MCF 10A (cell line): ENCODE measurements around the gene ITGB4. TPM values are rescaled to one million over a fixed set of nuclear protein-coding genes. Genes with fewer than 3 reads are reported as not detected.

Experiments used
- BruUV-seq: library from RNA; stranded (reverse); fragments of 400-500 nt; replicated peaks from 2 replicates; lab custom pipeline; 2021; lab: Mats Ljungman, UMichigan
- CTCF ChIA-PET: fragments of 300-600 bp; sonication (Branson Sonifier 250); formaldehyde crosslinking; extraction: SDS; loops from one replicate; lab custom pipeline; 2021; ENCODE audit warnings: antibody characterized with exemption, inconsistent platforms; lab: Yijun Ruan, JAX
- POLR2A ChIA-PET: fragments of 300-600, 350-650 bp; sonication (Branson Sonifier 250); formaldehyde crosslinking; extraction: SDS; loops from one replicate; lab custom pipeline; 2020; ENCODE audit warnings: antibody characterized with exemption, inconsistent platforms; lab: Yijun Ruan, JAX
- DNase-seq: peaks from one replicate; pipeline ENCODE4 v3.0.0-alpha.2; 2018; ENCODE audit not compliant: unreplicated experiment
- H3K27ac Mint-ChIP-seq: one replicate; pipeline ENCODE4 v1.8.0; 2022; ENCODE audit warnings: mild to moderate bottlenecking, low read depth, mixed read lengths; ENCODE audit not compliant: unreplicated experiment
- H3K27me3 Mint-ChIP-seq: one replicate; pipeline ENCODE4 v1.8.0; 2022; ENCODE audit warnings: mixed read lengths; ENCODE audit not compliant: insufficient read depth, unreplicated experiment
- H3K36me3 Mint-ChIP-seq: one replicate; pipeline ENCODE4 v1.8.0; 2022; ENCODE audit warnings: mild to moderate bottlenecking, moderate library complexity, mixed read lengths; ENCODE audit not compliant: insufficient read depth, unreplicated experiment
- H3K4me1 Mint-ChIP-seq: one replicate; pipeline ENCODE4 v1.8.0; 2022; ENCODE audit warnings: mixed read lengths; ENCODE audit not compliant: insufficient read depth, unreplicated experiment
- H3K4me3 Mint-ChIP-seq: one replicate; pipeline ENCODE4 v1.8.0; 2022; ENCODE audit warnings: mild to moderate bottlenecking, moderate library complexity, mixed read lengths; ENCODE audit not compliant: unreplicated experiment
- H3K9me3 Mint-ChIP-seq: one replicate; pipeline ENCODE4 v1.8.0; 2022; ENCODE audit warnings: mixed read lengths; ENCODE audit not compliant: unreplicated experiment
- intact Hi-C: fragments of 100-400 bp; cut with micrococcal nuclease; formaldehyde crosslinking; loops from 2 replicates; pipeline ENCODE4 v1.14.1; 2022
- total RNA-seq: library from RNA; stranded (reverse); gene quantifications from 2 replicates; pipeline ENCODE4 v1.2.3, GENCODE V29; 2022
- TF ChIP-seq, protein P1 (sequence below): fragments of 200-600 bp; IDR thresholded peaks from one replicate; pipeline ENCODE4 v1.8.0; 2022; ENCODE audit warnings: antibody characterized with exemption, mild to moderate bottlenecking; ENCODE audit not compliant: unreplicated experiment

Gene ITGB4
- total RNA-seq, 1 experiment from 2014 or later = 1,054 TPM

DNA sequence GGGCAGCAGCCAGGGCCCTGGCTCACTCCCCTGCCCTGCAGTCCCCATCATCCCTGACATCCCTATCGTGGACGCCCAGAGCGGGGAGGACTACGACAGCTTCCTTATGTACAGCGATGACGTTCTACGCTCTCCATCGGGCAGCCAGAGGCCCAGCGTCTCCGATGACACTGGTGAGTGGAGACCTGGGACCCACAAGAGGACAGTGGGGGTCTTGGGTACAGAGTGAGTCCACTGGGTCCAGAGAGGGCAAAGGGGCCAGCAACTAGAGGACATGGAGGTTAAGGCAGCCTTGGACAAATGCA lies 31.1 kb downstream of the ITGB4 start:
- TF ChIP-seq, protein P1, sequence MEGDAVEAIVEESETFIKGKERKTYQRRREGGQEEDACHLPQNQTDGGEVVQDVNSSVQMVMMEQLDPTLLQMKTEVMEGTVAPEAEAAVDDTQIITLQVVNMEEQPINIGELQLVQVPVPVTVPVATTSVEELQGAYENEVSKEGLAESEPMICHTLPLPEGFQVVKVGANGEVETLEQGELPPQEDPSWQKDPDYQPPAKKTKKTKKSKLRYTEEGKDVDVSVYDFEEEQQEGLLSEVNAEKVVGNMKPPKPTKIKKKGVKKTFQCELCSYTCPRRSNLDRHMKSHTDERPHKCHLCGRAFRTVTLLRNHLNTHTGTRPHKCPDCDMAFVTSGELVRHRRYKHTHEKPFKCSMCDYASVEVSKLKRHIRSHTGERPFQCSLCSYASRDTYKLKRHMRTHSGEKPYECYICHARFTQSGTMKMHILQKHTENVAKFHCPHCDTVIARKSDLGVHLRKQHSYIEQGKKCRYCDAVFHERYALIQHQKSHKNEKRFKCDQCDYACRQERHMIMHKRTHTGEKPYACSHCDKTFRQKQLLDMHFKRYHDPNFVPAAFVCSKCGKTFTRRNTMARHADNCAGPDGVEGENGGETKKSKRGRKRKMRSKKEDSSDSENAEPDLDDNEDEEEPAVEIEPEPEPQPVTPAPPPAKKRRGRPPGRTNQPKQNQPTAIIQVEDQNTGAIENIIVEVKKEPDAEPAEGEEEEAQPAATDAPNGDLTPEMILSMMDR = no peak
- H3K9me3 Mint-ChIP-seq = no peaks in the 10 kb centered on the region
- H3K4me3 Mint-ChIP-seq = no peak overlapping the region
- peak overlapping the region; percentile 59 for H3K27ac Mint-ChIP-seq
- H3K27me3 Mint-ChIP-seq = no peaks in the 10 kb centered on the region
- intact Hi-C loops = no loop called here
- H3K4me1 Mint-ChIP-seq = peaks cover 11% of the 10 kb centered on the region
- ChIA-PET POLR2A (interaction anchor here (1.1 to 2.0 kb wide), 5 partner anchors 10 to 77 kb away, joined by 3 to 8 read pairs (median 4); no protein-coding TSS in a partner anchor), CTCF (interaction anchor here (0.6 to 0.9 kb wide), 2 partner anchors 76 to 119 kb away, joined by 3 read pairs; partner anchors contain the start of gene SMIM5)
- peaks cover 95% of the 10 kb centered on the region for H3K36me3 Mint-ChIP-seq
- no peak for DNase-seq
- BruUV-seq = no TSS peak

DNA sequence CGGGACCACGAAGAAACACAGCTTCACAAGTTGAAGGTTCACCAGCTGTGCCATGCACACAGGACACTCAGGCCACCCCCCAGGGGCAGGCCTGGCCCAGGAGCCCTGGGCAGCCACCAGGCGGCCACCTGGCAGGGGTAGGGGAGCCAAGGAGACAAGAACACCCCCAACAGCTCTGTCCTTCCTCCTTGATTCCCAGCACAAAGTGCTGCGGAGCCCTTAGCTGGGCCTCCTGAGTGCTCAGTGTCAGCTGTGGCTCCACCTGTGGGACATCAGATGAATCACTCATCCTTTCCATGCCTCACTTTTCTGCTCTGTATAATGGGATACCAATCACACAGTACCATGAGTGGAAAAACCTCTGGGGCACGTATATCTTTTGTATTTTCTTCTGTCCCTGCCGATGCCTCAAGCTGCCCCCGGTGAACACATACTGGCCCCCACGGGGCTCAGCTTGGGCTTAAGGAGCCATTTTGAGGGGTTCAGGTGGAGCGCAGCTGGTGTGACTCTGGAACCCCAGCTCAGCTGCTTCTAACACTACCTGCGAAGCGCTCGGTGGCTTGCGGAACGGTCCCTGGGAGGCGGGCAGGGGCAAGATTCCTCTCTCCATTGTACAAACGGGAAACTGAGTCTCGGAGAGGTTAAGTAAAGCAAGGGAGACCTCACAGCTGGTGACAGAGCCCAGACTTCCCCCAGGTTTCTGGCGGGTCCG lies 31.7 kb downstream of the ITGB4 start:
- Mint-ChIP-seq H3K27ac (peak overlapping the region; percentile 59), H3K9me3 (no peaks in the 10 kb centered on the region), H3K4me1 (peaks cover 7% of the 10 kb centered on the region), H3K36me3 (peaks cover 95% of the 10 kb centered on the region), H3K27me3 (no peaks in the 10 kb centered on the region), H3K4me3 (no peak overlapping the region)
- no peak for DNase-seq
- BruUV-seq = no TSS peak
- intact Hi-C loops = no loop called here
- TF ChIP-seq, protein P1 = no peak
- ChIA-PET POLR2A (interaction anchor here (0.6 to 2.0 kb wide), 7 partner anchors 9 to 78 kb away, joined by 3 to 8 read pairs (median 4); no protein-coding TSS in a partner anchor), CTCF (interaction anchor here (0.6 to 2.0 kb wide), 4 partner anchors 15 to 119 kb away, joined by 3 to 10 read pairs (median 3); partner anchors contain the start of gene SMIM5)

DNA sequence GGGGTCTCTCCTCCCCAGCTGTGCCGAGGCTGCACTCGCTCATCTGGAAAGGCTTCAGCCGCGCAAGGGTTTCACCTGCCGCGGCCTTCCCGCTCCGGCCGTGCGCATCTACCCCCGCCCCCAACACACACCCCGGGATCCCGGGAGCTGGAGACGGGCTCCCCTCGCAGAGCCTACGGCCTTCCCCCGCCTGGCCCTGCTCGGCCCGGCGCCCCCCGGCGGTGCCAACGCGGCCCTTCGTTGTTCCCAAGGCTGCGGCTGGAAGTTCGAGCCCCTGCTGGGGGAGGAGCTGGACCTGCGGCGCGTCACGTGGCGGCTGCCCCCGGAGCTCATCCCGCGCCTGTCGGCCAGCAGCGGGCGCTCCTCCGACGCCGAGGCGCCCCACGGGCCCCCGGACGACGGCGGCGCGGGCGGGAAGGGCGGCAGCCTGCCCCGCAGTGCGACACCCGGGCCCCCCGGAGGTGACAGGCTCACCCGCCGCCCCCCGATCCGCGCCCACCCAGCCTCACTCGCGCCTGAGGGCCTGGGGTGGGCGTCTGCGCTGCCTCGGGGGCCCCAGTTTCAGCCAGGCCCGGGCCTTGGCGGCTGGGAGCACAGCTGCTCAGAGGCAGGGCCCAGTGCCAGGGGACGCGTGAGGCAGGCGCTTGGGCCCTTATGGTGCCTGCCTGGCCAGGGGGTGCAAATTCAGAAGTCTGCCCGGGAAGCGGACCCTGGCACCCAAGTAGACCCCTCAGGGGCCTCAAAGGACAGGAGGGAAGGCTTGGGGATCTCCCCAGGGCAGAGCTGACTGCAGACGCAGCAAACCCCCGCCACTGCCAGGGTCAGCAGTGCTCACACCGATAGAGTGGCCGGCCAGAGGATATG lies 32.5 kb downstream of the ITGB4 start:
- peaks cover 94% of the 10 kb centered on the region for H3K36me3 Mint-ChIP-seq
- CTCF ChIA-PET = interaction anchor here (0.6 to 2.0 kb wide), 3 partner anchors 15 to 74 kb away, joined by 3 to 10 read pairs (median 3); no protein-coding TSS in a partner anchor

More for the DNA sequence above, 32.5 kb downstream of the ITGB4 start:
- POLR2A ChIA-PET = interaction anchor here (0.6 to 2.0 kb wide), 8 partner anchors 8 to 77 kb away, joined by 3 to 8 read pairs (median 4); partner anchors contain the start of gene GALK1
- Mint-ChIP-seq H3K27me3 (no peaks in the 10 kb centered on the region), H3K4me3 (no peak overlapping the region), H3K27ac (no peak overlapping the region), H3K9me3 (no peaks in the 10 kb centered on the region), H3K4me1 (peaks cover 6% of the 10 kb centered on the region)
- intact Hi-C loops = no loop called here
- DNase-seq = no peak
- BruUV-seq = no TSS peak
- TF ChIP-seq, protein P1 = no peak
